Measurements from ENCODE around the gene LRRC45.

- TF ChIP-seq, protein P1, sequence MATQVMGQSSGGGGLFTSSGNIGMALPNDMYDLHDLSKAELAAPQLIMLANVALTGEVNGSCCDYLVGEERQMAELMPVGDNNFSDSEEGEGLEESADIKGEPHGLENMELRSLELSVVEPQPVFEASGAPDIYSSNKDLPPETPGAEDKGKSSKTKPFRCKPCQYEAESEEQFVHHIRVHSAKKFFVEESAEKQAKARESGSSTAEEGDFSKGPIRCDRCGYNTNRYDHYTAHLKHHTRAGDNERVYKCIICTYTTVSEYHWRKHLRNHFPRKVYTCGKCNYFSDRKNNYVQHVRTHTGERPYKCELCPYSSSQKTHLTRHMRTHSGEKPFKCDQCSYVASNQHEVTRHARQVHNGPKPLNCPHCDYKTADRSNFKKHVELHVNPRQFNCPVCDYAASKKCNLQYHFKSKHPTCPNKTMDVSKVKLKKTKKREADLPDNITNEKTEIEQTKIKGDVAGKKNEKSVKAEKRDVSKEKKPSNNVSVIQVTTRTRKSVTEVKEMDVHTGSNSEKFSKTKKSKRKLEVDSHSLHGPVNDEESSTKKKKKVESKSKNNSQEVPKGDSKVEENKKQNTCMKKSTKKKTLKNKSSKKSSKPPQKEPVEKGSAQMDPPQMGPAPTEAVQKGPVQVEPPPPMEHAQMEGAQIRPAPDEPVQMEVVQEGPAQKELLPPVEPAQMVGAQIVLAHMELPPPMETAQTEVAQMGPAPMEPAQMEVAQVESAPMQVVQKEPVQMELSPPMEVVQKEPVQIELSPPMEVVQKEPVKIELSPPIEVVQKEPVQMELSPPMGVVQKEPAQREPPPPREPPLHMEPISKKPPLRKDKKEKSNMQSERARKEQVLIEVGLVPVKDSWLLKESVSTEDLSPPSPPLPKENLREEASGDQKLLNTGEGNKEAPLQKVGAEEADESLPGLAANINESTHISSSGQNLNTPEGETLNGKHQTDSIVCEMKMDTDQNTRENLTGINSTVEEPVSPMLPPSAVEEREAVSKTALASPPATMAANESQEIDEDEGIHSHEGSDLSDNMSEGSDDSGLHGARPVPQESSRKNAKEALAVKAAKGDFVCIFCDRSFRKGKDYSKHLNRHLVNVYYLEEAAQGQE (tag by site-specific recombination; IDR thresholded peaks at IDR 0.05), result no peak
- TF ChIP-seq ZBTB1 (tag by site-specific recombination; IDR thresholded peaks at IDR 0.05) (no peak), ZBTB11 (tag by site-specific recombination; conservative IDR thresholded peaks at IDR 0.05; ENCODE audit: low read depth) (no peak)
- TF ChIP-seq, protein P2, sequence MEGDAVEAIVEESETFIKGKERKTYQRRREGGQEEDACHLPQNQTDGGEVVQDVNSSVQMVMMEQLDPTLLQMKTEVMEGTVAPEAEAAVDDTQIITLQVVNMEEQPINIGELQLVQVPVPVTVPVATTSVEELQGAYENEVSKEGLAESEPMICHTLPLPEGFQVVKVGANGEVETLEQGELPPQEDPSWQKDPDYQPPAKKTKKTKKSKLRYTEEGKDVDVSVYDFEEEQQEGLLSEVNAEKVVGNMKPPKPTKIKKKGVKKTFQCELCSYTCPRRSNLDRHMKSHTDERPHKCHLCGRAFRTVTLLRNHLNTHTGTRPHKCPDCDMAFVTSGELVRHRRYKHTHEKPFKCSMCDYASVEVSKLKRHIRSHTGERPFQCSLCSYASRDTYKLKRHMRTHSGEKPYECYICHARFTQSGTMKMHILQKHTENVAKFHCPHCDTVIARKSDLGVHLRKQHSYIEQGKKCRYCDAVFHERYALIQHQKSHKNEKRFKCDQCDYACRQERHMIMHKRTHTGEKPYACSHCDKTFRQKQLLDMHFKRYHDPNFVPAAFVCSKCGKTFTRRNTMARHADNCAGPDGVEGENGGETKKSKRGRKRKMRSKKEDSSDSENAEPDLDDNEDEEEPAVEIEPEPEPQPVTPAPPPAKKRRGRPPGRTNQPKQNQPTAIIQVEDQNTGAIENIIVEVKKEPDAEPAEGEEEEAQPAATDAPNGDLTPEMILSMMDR (tag by site-specific recombination; IDR thresholded peaks at IDR 0.05), result no peak
Observed at GRCh38 chr17:82041144-82041814, 18.2 kb downstream of the LRRC45 start.

Measured in HEK293 (cell line).